ENCODE measurements around the gene JOSD2.

JOSD2 gene

GRCh38 chr19:50512999-50513745 lies 2.2 kb upstream of the JOSD2 start:
- Histone ChIP-seq H3K4me1 (peaks cover 13% of the 10 kb centered on the region), H3K4me3 (ENCODE audit: low read depth, low read length) (no peak overlapping the region), H3K36me3 (ENCODE audit: control insufficient read depth, insufficient read depth, low read length) (no peaks in the 10 kb centered on the region), H2AFZ (no peak overlapping the region), H3K9me3 (ENCODE audit: control insufficient read depth, low read length) (no peaks in the 10 kb centered on the region), H3K79me2 (no peaks in the 10 kb centered on the region), H3K27me3 (ENCODE audit: control insufficient read depth, insufficient read depth, low read length) (no peaks in the 10 kb centered on the region), H3K9ac (no peak overlapping the region), H3K4me2 (ENCODE audit: low read length) (no peak overlapping the region), H3K27ac (peak overlapping the region; percentile 6)
- TF ChIP-seq CTCF (IDR thresholded peaks at IDR 0.05): no peak

- H3K4me2 ChIP-seq (ENCODE audit: low read length): no peak overlapping the region
- H3K79me2 ChIP-seq: no peaks in the 10 kb centered on the region
- TF ChIP-seq CTCF (IDR thresholded peaks at IDR 0.05): no peak
- H3K27ac ChIP-seq: no peak overlapping the region
- no peaks in the 10 kb centered on the region for H3K36me3 ChIP-seq (ENCODE audit: control insufficient read depth, insufficient read depth, low read length)
- H3K9ac ChIP-seq: no peak overlapping the region
- peaks cover 13% of the 10 kb centered on the region for H3K4me1 ChIP-seq
- no peaks in the 10 kb centered on the region for H3K9me3 ChIP-seq (ENCODE audit: control insufficient read depth, low read length)
- no peak overlapping the region for H3K4me3 ChIP-seq (ENCODE audit: low read depth, low read length)
- H3K27me3 ChIP-seq (ENCODE audit: control insufficient read depth, insufficient read depth, low read length): no peaks in the 10 kb centered on the region
- H2AFZ ChIP-seq: no peak overlapping the region
Measured at GRCh38 chr19:50512112-50512998, 1.4 kb upstream of the JOSD2 start.

- TF ChIP-seq CTCF (IDR thresholded peaks at IDR 0.05): no peak
- peaks cover 13% of the 10 kb centered on the region for H3K4me1 ChIP-seq
- peak overlapping the region; percentile 98 for H2AFZ ChIP-seq
- H3K9ac ChIP-seq: peak overlapping the region; percentile 13
- H3K79me2 ChIP-seq: no peaks in the 10 kb centered on the region
- H3K27ac ChIP-seq: peak overlapping the region; percentile 80
- no peaks in the 10 kb centered on the region for H3K9me3 ChIP-seq (ENCODE audit: control insufficient read depth, low read length)
- no peaks in the 10 kb centered on the region for H3K36me3 ChIP-seq (ENCODE audit: control insufficient read depth, insufficient read depth, low read length)
- H3K4me3 ChIP-seq (ENCODE audit: low read depth, low read length): peak overlapping the region; percentile 86
- peak overlapping the region; percentile 96 for H3K4me2 ChIP-seq (ENCODE audit: low read length)
- H3K27me3 ChIP-seq (ENCODE audit: control insufficient read depth, insufficient read depth, low read length): no peaks in the 10 kb centered on the region
Measured at GRCh38 chr19:50510700-50511068, 307 bp downstream of the JOSD2 start.

- Histone ChIP-seq H3K9ac (no peak overlapping the region), H3K4me2 (ENCODE audit: low read length) (peak overlapping the region; percentile 96), H3K36me3 (ENCODE audit: control insufficient read depth, insufficient read depth, low read length) (no peaks in the 10 kb centered on the region), H3K27me3 (ENCODE audit: control insufficient read depth, insufficient read depth, low read length) (no peaks in the 10 kb centered on the region), H3K9me3 (ENCODE audit: control insufficient read depth, low read length) (no peaks in the 10 kb centered on the region), H3K4me3 (ENCODE audit: low read depth, low read length) (peak overlapping the region; percentile 86), H3K27ac (peak overlapping the region; percentile 80), H3K4me1 (peaks cover 13% of the 10 kb centered on the region), H3K79me2 (no peaks in the 10 kb centered on the region), H2AFZ (peak overlapping the region; percentile 98)
- no peak for TF ChIP-seq CTCF (IDR thresholded peaks at IDR 0.05)
Measured at GRCh38 chr19:50510121-50510670, 795 bp downstream of the JOSD2 start.

Data from parathyroid adenoma (tissue), 2 donors.